ENCODE measurements around the gene HOXA4. TPM values are rescaled to one million over a fixed set of nuclear protein-coding genes. Genes with fewer than 3 reads are reported as not detected.

HOXA4 gene
- total and polyA plus RNA-seq, 12 donors = 0.20 to 1.2 (median 0.59) TPM; not detected in 4

DNA sequence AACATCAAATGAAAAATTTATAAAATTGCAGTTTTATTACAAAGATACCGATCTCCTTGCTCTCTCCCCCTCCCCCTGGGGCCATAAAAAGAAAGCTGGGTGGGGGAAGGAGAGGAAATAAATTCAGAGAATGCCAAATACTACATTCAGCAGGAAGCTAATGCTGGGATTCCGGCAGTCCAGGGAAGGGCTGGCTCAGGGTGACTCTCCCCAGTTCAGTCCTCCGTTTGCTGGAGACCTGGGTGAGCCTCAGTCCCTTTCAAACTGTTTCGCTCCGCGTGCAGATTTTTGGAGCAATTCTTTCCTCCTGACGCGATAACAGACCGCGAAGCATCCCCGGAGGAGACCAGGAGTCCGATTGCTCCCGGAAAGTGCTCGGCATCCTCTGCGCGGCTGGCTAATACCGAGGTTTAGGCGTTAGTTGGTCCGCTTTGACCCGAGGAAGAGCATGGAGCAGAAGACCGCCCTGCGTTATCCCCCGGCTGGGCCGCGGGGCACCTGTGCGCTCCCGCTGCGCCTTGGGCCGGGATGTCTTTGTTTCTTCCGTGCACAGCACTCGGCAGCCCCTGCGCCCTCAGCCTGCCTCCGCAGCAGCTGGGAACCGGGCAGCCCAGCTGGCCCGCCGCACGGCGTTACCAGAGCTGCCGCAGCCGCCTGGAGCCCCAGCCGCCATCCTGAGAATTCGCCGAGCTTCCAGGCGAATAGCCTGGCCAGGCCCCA, 24.2 kb downstream of the HOXA4 start:
- ATAC-seq = peak in 1 of 8 donors; percentile 20
- intact Hi-C loops (cut with DNase I) = no loop called here
- DNase-seq = no peak
- Histone ChIP-seq H3K4me3 (peak overlapping the region in 7 of 10 donors; percentile 10 to 45 (median 25)), H3K27me3 (peaks cover 33 to 100% (median 100%) of the 10 kb centered on the region in 7 donors), H3K27ac (peak overlapping the region in 7 of 10 donors; percentile 19 to 86 (median 58)), H3K36me3 (no peaks in the 10 kb centered on the region), H3K4me1 (peaks cover 0 to 53% (median 8%) of the 10 kb centered on the region in 9 donors), H3K9me3 (no peaks in the 10 kb centered on the region)
- WGBS, 2 donors = 5 to 13% methylated on average over 44 of the region's 44 CpGs
- TF ChIP-seq, protein P1, sequence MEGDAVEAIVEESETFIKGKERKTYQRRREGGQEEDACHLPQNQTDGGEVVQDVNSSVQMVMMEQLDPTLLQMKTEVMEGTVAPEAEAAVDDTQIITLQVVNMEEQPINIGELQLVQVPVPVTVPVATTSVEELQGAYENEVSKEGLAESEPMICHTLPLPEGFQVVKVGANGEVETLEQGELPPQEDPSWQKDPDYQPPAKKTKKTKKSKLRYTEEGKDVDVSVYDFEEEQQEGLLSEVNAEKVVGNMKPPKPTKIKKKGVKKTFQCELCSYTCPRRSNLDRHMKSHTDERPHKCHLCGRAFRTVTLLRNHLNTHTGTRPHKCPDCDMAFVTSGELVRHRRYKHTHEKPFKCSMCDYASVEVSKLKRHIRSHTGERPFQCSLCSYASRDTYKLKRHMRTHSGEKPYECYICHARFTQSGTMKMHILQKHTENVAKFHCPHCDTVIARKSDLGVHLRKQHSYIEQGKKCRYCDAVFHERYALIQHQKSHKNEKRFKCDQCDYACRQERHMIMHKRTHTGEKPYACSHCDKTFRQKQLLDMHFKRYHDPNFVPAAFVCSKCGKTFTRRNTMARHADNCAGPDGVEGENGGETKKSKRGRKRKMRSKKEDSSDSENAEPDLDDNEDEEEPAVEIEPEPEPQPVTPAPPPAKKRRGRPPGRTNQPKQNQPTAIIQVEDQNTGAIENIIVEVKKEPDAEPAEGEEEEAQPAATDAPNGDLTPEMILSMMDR (IDR thresholded peaks at IDR 0.05) = no peak

DNA sequence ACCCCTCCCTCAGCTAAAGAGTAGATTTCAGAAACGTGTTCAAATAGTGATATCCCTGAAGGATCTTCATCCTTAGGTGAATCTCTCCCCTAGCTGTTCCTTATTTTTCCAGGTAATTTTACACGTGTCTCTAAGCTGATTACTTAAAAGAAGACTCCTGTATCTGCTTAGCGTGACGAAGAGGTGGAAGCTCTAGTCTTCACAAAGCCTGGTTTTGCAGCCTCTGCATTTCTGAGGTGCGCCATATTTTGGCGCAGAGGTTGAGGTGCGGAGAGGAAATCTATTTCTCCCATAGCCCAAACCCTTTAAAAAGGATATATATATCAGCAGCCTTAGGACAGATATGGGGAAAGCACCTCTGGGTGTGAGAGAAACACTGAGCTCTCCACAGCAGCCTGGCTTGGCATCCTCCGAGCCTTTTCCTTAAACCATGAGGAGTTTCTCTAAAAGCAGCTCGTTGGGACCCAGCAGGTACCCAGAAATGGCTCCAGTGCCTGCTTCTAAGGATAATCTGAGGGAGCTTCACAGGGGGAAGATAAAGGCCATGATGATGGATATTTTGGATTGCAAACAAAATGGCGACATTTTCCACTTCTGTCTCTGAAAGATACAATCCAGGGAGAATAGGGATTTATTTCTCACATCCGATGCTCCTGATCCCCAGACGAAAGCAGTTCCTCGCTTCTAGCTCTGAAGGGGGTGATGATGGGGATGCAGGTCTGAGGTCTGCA, 25.1 kb downstream of the HOXA4 start:
- DNase-seq = no peak
- Histone ChIP-seq H3K27me3 (peaks cover 33 to 100% (median 100%) of the 10 kb centered on the region in 7 donors), H3K4me3 (no peak overlapping the region), H3K27ac (peak overlapping the region in 2 of 10 donors; percentile 84 to 86), H3K36me3 (no peaks in the 10 kb centered on the region), H3K4me1 (peaks cover 0 to 57% (median 12%) of the 10 kb centered on the region in 9 donors), H3K9me3 (no peaks in the 10 kb centered on the region)
- intact Hi-C loops (cut with DNase I) = no loop called here
- TF ChIP-seq, protein P1 (IDR thresholded peaks at IDR 0.05) = no peak
- ATAC-seq = no peak
- 13 to 27% methylated on average over 13 of the region's 13 CpGs for WGBS, 2 donors

DNA sequence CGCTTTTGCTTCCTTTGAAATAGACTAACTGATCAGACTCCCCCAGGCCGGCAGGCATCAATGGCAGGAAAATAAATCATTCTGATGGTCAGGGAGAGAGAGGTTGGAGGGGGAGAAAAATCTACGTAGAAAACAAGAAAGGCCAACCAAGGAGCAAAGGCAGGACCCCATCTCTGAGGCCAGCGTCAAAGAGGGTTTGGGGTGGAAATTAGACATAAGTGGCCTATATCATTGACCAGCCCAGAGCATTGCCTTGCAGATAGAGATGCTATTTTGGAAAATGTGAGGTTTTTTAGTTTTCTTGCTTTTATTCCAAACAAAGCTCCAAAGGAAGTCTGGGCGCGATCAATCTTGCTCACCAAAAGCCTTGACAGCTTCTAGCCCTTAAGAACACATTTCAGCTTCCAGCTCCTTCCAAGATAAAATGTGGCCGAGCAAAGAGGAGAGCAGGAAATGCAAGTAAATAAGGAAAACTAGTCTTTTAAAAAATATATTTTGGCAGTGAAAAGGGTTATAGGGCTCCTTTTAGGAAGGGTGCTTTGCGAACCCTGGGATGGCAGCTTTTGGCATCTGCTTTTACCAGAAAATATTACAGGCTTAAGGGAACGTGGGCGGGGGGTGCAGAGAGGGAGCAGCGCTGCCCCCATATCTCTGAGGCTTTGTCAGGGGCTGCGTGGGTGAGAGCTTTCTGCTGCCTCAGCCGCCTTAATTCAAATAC, 26.1 kb downstream of the HOXA4 start:
- 9 to 26% methylated on average over 13 of the region's 13 CpGs for WGBS, 2 donors
- peak overlapping the region in 1 of 10 donors; percentile 60 for H3K27ac ChIP-seq
- peaks cover 33 to 100% (median 100%) of the 10 kb centered on the region in 7 donors for H3K27me3 ChIP-seq

More for the DNA sequence above, 26.1 kb downstream of the HOXA4 start:
- no peaks in the 10 kb centered on the region for H3K9me3 ChIP-seq
- intact Hi-C loops (cut with DNase I) = no loop called here
- H3K4me1 ChIP-seq = peaks cover 0 to 56% (median 12%) of the 10 kb centered on the region in 9 donors
- no peak for ATAC-seq
- TF ChIP-seq, protein P1 (IDR thresholded peaks at IDR 0.05) = no peak
- H3K36me3 ChIP-seq = no peaks in the 10 kb centered on the region
- H3K4me3 ChIP-seq = no peak overlapping the region
- no peak for DNase-seq

Measured in heart right ventricle (tissue), 16 donors.